BLaER1 (cell line): ENCODE data around the gene PFN4.

Experiments
- H3K27ac ChIP-seq: shearing (Covaris generic); formaldehyde crosslinking; 2 replicates; pipeline ENCODE4 v1.8.1; 2022
- H3K27me3 ChIP-seq: shearing (Covaris generic); formaldehyde crosslinking; 2 replicates; pipeline ENCODE4 v1.8.1; 2022
- H3K36me3 ChIP-seq: shearing (Covaris generic); formaldehyde crosslinking; 2 replicates; pipeline ENCODE4 v1.8.1; 2022
- H3K4me1 ChIP-seq: shearing (Covaris generic); formaldehyde crosslinking; 2 replicates; pipeline ENCODE4 v1.8.1; 2022
- H3K4me2 ChIP-seq: shearing (Covaris generic); formaldehyde crosslinking; 2 replicates; pipeline ENCODE4 v1.8.1; 2022
- H3K4me3 ChIP-seq: shearing (Covaris generic); formaldehyde crosslinking; 2 replicates; pipeline ENCODE4 v1.8.1; 2022
- H3K9ac ChIP-seq: shearing (Covaris generic); formaldehyde crosslinking; 2 replicates; pipeline ENCODE4 v1.8.1; 2022
- H3K9me3 ChIP-seq: shearing (Covaris generic); formaldehyde crosslinking; 2 replicates; pipeline ENCODE4 v1.8.1; 2022
- H4K20me1 ChIP-seq: shearing (Covaris generic); formaldehyde crosslinking; 2 replicates; pipeline ENCODE4 v1.8.1; 2022
- Cebpa-rat ChIP-seq: shearing (Covaris generic); IDR thresholded peaks from 2 replicates; pipeline ENCODE4 v1.8.1; 2022

Gene PFN4

GRCh38 chr2:24123195-24123921, at the start of gene PFN4, which contains the start of gene FAM228B:
Gene PFN4 (minus strand): TSS chr2:24123334. CDS start chr2:24122535, 799 bp downstream.
Gene FAM228B (plus strand): TSS chr2:24123469. CDS start chr2:24124362, 893 bp downstream.
- H3K27me3 ChIP-seq, result no peaks in the 10 kb centered on the region
- TF ChIP-seq Cebpa-rat, result no peak

GRCh38 chr2:24169023-24169422, 45.9 kb upstream of the PFN4 start:
- Histone ChIP-seq H3K36me3 (no peaks in the 10 kb centered on the region), H3K27ac (no peak overlapping the region), H3K4me1 (no peaks in the 10 kb centered on the region), H3K4me3 (no peak overlapping the region), H3K9ac (no peak overlapping the region), H3K4me2 (no peak overlapping the region), H3K27me3 (no peaks in the 10 kb centered on the region), H3K9me3 (peaks cover under 1% of the 10 kb centered on the region; the same call in 1 of the 2 replicates), H4K20me1 (no peaks in the 10 kb centered on the region)
- TF ChIP-seq Cebpa-rat, result no peak

More at GRCh38 chr2:24123195-24123921, at the start of gene PFN4, which contains the start of gene FAM228B:
- H3K4me3 ChIP-seq, result peak within 1 kb of the TSS; percentile 82
- H3K4me1 ChIP-seq, result peaks cover 23% of the 10 kb centered on the region
- peak within 1 kb of the TSS; percentile 91 for H3K9ac ChIP-seq
- H4K20me1 ChIP-seq, result no peaks in the 10 kb centered on the region
- H3K27ac ChIP-seq, result peak within 1 kb of the TSS; percentile 89
- H3K36me3 ChIP-seq, result no peaks in the 10 kb centered on the region
- H3K4me2 ChIP-seq, result peak within 1 kb of the TSS; percentile 93
- H3K9me3 ChIP-seq, result no peaks in the 10 kb centered on the region

- H3K9ac ChIP-seq, result no peak overlapping the region
- peaks cover 10% of the 10 kb centered on the region; the same call in 1 of the 2 replicates for H3K36me3 ChIP-seq
- H3K4me2 ChIP-seq, result no peak overlapping the region
- H3K27me3 ChIP-seq, result no peaks in the 10 kb centered on the region
- no peak for TF ChIP-seq Cebpa-rat
- peaks cover 6% of the 10 kb centered on the region; the same call in 1 of the 2 replicates for H3K4me1 ChIP-seq
- no peak overlapping the region for H3K27ac ChIP-seq
- peaks cover 14% of the 10 kb centered on the region; the same call in 1 of the 2 replicates for H3K9me3 ChIP-seq
- H3K4me3 ChIP-seq, result no peak overlapping the region
- no peaks in the 10 kb centered on the region for H4K20me1 ChIP-seq
These were observed 41.4 kb upstream of the PFN4 start for GRCh38 chr2:24164416-24164973.

GRCh38 chr2:24163601-24164000, 40.5 kb upstream of the PFN4 start:
- no peak overlapping the region for H3K9ac ChIP-seq

GRCh38 chr2:24163186-24163585, 40.1 kb upstream of the PFN4 start:
- Histone ChIP-seq H4K20me1 (no peaks in the 10 kb centered on the region), H3K4me3 (no peak overlapping the region), H3K4me1 (peaks cover 6% of the 10 kb centered on the region; the same call in 1 of the 2 replicates), H3K4me2 (no peak overlapping the region), H3K36me3 (peaks cover 10% of the 10 kb centered on the region; the same call in 1 of the 2 replicates), H3K27me3 (no peaks in the 10 kb centered on the region), H3K9ac (no peak overlapping the region), H3K9me3 (peaks cover 14% of the 10 kb centered on the region; the same call in 1 of the 2 replicates), H3K27ac (no peak overlapping the region)
- no peak for TF ChIP-seq Cebpa-rat

More at GRCh38 chr2:24163601-24164000, 40.5 kb upstream of the PFN4 start:
- no peak overlapping the region for H3K27ac ChIP-seq
- TF ChIP-seq Cebpa-rat, result no peak
- no peak overlapping the region for H3K4me3 ChIP-seq
- H3K9me3 ChIP-seq, result peaks cover 14% of the 10 kb centered on the region; the same call in 1 of the 2 replicates
- no peaks in the 10 kb centered on the region for H3K27me3 ChIP-seq
- peaks cover 10% of the 10 kb centered on the region; the same call in 1 of the 2 replicates for H3K36me3 ChIP-seq
- peaks cover 6% of the 10 kb centered on the region; the same call in 1 of the 2 replicates for H3K4me1 ChIP-seq
- H4K20me1 ChIP-seq, result no peaks in the 10 kb centered on the region
- H3K4me2 ChIP-seq, result no peak overlapping the region

GRCh38 chr2:24162494-24162893, 39.4 kb upstream of the PFN4 start:
- no peak overlapping the region for H3K4me2 ChIP-seq

GRCh38 chr2:24160761-24161160, 37.6 kb upstream of the PFN4 start:
- TF ChIP-seq Cebpa-rat, result no peak

More at GRCh38 chr2:24162494-24162893, 39.4 kb upstream of the PFN4 start:
- Histone ChIP-seq H3K9me3 (peaks cover 14% of the 10 kb centered on the region; the same call in 1 of the 2 replicates), H3K9ac (no peak overlapping the region), H3K27me3 (no peaks in the 10 kb centered on the region), H3K36me3 (peaks cover 10% of the 10 kb centered on the region; the same call in 1 of the 2 replicates), H3K4me3 (no peak overlapping the region), H3K27ac (no peak overlapping the region), H4K20me1 (no peaks in the 10 kb centered on the region), H3K4me1 (peaks cover 6% of the 10 kb centered on the region; the same call in 1 of the 2 replicates)
- no peak for TF ChIP-seq Cebpa-rat

GRCh38 chr2:24159708-24160107, 36.6 kb upstream of the PFN4 start:
- Histone ChIP-seq H3K27me3 (no peaks in the 10 kb centered on the region), H3K27ac (no peak overlapping the region), H3K4me3 (no peak overlapping the region), H3K9ac (no peak overlapping the region), H3K9me3 (peaks cover 14% of the 10 kb centered on the region; the same call in 1 of the 2 replicates), H3K4me1 (peaks cover 6% of the 10 kb centered on the region; the same call in 1 of the 2 replicates), H3K36me3 (peaks cover 10% of the 10 kb centered on the region; the same call in 1 of the 2 replicates), H4K20me1 (no peaks in the 10 kb centered on the region), H3K4me2 (no peak overlapping the region)
- no peak for TF ChIP-seq Cebpa-rat

More at GRCh38 chr2:24160761-24161160, 37.6 kb upstream of the PFN4 start:
- peaks cover 14% of the 10 kb centered on the region; the same call in 1 of the 2 replicates for H3K9me3 ChIP-seq
- H3K27me3 ChIP-seq, result no peaks in the 10 kb centered on the region
- no peak overlapping the region for H3K9ac ChIP-seq
- no peaks in the 10 kb centered on the region for H4K20me1 ChIP-seq
- H3K4me3 ChIP-seq, result no peak overlapping the region
- peaks cover 10% of the 10 kb centered on the region; the same call in 1 of the 2 replicates for H3K36me3 ChIP-seq
- no peak overlapping the region for H3K4me2 ChIP-seq
- H3K27ac ChIP-seq, result no peak overlapping the region
- H3K4me1 ChIP-seq, result peaks cover 6% of the 10 kb centered on the region; the same call in 1 of the 2 replicates

GRCh38 chr2:24158131-24158530, 35.0 kb upstream of the PFN4 start:
- no peaks in the 10 kb centered on the region for H4K20me1 ChIP-seq
- no peak overlapping the region for H3K9ac ChIP-seq
- peaks cover 10% of the 10 kb centered on the region; the same call in 1 of the 2 replicates for H3K36me3 ChIP-seq
- no peak overlapping the region for H3K27ac ChIP-seq
- no peak for TF ChIP-seq Cebpa-rat
- H3K4me3 ChIP-seq, result no peak overlapping the region
- H3K27me3 ChIP-seq, result no peaks in the 10 kb centered on the region
- H3K9me3 ChIP-seq, result peaks cover 14% of the 10 kb centered on the region; the same call in 1 of the 2 replicates
- peaks cover 3% of the 10 kb centered on the region; the same call in 1 of the 2 replicates for H3K4me1 ChIP-seq
- no peak overlapping the region for H3K4me2 ChIP-seq
